Spleen (tissue), 7 donors: Measurements from ENCODE around the gene DRD3.

ENCODE experiments used
- POLR2AphosphoS5 ChIP-seq, 3 donors: sonication (generic); formaldehyde crosslinking; IDR thresholded peaks; one replicate each; pipeline ENCODE4 v1.5.1; 2017; ENCODE audit warnings: antibody characterized with exemption in 3 of 3
- TF ChIP-seq, protein P1 (sequence below), 11 experiments: fragments of 200-600 bp in 7 of 11; fragments of 450-650 bp in 4 of 11; sonication (generic) in 4 of 11; IDR thresholded peaks in 8 of 11; conservative IDR thresholded peaks in 3 of 11; 1 replicate in 7 of 11; 2 replicates in 4 of 11; pipeline versions ENCODE4 v1.4.0 to v1.8.0; 2016 to 2021; ENCODE audit warnings: antibody characterized with exemption in 11 of 11, inconsistent platforms in 4 of 11, mild to moderate bottlenecking in 1 of 11
- donor health status: DM: no; HTN: no; CAD: no; lungs with moderate emphysema.
- donor health status: DM: no; HTN: no; CAD: no.
- donor health status: DM: no; HTN: no; CAD: no.

DNA sequence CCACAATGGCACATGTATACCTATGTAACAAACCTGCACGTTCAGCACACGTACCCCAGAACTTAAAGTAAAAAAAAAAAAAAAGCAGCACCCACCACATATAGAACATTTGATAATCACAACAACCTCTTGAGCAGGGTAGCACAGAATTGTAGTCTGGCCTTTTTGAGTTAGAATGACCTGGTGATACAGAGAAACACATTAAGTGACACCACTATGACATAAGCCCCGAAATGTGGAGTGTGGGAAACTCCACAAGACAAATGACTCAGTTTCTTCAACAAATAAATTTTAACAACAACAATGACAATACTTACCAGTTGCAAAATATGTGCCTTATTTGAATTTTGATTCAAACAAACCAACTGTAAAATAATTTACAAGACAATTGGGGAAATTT, 46.4 kb downstream of the DRD3 start:
- TF ChIP-seq, protein P1, sequence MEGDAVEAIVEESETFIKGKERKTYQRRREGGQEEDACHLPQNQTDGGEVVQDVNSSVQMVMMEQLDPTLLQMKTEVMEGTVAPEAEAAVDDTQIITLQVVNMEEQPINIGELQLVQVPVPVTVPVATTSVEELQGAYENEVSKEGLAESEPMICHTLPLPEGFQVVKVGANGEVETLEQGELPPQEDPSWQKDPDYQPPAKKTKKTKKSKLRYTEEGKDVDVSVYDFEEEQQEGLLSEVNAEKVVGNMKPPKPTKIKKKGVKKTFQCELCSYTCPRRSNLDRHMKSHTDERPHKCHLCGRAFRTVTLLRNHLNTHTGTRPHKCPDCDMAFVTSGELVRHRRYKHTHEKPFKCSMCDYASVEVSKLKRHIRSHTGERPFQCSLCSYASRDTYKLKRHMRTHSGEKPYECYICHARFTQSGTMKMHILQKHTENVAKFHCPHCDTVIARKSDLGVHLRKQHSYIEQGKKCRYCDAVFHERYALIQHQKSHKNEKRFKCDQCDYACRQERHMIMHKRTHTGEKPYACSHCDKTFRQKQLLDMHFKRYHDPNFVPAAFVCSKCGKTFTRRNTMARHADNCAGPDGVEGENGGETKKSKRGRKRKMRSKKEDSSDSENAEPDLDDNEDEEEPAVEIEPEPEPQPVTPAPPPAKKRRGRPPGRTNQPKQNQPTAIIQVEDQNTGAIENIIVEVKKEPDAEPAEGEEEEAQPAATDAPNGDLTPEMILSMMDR (IDR thresholded peaks at IDR 0.05 in 8 of 11, conservative IDR thresholded peaks at IDR 0.05 in 3 of 11), result no peak
- no peak for TF ChIP-seq POLR2AphosphoS5 (IDR thresholded peaks at IDR 0.05)
